DMS79 (cell line): ENCODE data around the gene TEX36.
"Not testable (repeated sequence)": the region's sequence is repeated elsewhere in the genome, so short reads cannot be mapped to it uniquely, and the experiment has no call there.

Source experiments
- DNase-seq: peaks from one replicate; lab custom pipeline; 2025; lab: John Stamatoyannopoulos, UW

Gene TEX36

DNA sequence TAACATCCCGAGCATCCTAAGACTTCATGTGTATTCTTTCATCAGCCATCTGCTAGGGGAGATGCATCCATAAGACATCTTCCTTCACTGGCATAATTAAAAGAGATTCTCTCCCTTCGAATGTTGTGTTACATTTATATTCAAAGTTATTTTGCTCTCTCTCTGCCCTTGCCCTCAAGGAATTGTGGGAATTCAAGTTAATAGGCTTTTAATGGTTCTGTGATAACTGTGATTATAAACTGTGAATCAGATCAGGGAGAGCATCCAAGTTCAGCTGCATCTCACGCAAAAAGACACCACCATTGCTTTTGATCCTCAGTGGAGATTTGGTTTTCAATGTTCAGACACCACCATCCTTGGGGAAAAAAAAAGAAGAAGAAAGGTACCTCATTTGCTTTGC lies 9.2 kb upstream of the TEX36 start:
- no peak for DNase-seq

DNA sequence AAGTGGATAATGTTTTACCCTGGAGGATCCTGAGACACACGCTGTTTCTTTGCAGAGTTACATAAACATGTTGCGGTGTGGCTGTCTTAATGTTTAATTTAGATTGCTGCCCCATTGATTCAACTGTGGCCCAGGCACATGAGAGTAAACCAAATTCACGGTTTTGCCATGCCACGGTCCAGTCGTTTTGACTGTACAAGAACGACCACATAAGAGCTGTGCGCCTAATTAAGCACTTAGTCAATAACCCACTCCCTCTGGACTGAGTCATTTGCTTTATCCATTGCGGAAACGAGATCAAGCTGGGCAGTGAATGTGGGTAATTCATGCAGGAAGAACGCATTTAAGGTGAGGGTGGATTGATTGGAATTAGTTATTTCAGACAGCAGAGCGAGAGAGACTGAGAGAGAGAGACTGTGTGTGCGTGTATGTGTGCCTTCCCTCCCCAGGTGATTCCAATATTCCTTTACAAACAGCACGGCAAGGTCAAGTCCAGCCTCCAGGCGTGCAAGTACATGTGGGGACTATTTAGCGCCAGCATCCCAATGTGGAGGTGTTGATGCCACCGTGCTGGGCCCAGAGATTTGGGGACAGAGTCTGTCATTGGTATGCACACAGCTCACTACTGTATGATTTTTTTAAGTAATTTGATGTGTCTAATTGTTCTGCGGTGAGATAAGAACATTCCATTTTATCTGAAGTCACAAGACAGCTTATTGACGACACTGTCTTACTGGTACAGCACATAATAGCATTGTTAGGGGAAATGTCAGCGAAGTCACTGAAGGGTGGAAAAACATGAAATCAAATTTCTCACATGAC lies 8.4 kb upstream of the TEX36 start:
- DNase-seq, result peak; percentile 67

DNA sequence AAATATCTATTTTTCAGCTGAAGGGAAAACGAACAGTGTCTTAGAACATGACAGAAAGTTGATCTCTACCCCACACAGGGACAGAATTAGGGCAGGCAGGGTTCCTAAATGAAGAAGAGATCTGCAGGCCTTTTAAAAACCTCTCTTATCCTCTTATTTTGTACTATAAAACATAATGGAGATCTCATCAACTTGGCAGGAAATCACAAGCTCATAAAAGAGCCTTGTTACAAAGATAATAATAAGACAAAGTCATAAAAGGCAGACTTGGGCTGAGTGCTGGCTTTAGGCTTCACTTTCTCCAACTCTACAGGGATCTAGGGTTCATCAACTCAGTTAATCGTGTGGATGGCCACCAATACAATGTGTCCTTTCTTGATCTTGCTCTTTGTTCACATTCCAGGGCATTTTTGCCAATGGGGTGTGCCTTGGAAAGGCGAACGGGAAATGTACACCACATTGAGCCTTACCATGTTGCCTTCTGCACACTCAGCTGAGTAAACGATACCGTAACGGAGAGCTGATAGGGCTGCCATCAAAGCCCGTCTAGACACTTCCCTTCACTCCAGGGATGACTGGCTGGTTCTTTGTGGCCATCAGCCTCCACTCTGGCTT lies 7.1 kb upstream of the TEX36 start:
- no peak for DNase-seq

DNA sequence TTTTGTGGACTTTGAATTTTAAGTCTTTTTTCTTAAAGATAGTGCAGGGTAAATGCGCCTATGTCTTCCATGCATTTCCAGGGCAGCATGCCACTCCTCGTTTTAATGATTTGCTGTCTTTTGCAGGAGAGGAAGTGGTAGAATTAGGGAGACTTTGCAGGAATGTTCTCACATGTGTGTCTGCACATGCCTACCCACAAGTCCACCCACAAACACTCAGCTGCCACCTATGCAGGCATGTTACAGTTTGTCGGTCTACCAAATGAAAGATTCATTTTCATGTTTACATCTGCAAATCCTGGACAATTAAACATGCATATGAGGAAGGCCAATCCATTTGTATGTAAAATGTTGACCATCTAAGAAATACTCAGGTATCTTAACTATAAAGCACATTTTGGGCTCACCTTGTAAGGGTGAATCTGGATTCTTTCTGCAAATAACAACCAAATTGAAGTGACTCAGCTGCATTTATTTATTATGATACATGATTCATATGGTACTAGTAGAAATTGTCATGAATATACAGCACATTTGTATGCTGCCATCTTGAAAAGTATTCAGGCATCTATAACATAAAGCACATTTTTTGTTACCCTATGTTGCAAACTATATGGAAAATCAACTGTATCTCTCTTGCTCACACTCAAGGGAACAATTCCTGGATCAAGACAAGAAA lies 4.7 kb upstream of the TEX36 start:
- no peak for DNase-seq

DNA sequence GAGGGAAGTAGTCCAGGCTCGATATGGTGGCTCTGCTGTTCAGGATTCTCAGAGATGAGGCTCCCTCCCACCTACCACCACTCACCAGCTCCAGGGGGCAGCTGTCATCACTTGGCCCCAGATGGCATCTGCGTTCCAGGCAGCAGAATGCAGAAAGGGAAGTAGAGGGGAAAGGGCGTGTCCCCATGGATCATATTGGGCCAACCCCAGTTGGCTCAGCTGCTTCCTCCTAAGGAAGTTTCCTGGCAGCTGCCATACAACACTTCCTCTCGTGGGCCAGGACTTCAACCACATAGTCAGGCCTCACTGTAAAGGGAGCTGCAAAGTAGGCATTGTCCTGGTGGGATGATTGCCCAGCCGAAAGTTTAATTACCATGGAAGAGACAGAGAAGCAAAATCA lies 1.6 kb upstream of the TEX36 start:
- DNase-seq, result no peak

DNA sequence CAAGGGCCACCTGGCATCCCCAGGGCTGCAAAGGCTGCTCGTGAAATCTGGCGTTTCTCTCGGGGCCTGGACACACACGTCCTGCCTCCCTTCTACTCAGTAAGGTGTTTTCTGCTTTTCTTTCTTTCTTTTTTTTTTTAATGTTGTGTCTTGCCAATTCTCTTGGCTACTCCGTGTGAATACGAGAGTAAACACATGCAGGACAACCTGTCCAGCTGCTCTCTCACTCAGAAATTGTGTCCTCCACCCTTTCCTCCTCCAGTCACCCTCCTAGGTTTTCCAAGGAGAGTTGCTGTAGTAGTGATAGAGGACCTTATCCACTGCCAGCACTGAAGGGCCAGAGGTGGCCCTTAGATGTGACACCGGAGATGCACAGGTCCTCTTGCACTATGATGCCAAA lies 858 bp upstream of the TEX36 start:
- DNase-seq, result no peak

DNA sequence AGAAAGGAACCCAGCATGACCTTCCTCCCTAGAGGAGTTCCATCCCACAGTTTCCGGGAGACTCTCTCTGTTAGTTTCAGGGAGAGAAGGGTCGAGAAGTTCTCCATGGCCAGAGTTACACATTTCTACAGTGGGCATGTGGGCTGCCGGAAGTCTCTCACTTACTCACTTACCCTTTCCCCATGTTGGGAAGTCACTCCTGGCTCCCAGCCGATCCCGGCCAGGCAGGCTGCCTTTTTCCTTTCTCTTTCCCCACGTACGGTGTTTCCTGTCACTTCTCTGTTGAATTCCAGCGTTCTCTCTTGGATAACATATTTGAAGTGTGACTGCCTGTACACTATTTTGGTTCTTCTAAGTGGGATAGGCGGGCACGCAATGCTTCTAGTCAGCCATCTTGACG lies 3.5 kb downstream of the TEX36 start:
- no peak for DNase-seq

DNA sequence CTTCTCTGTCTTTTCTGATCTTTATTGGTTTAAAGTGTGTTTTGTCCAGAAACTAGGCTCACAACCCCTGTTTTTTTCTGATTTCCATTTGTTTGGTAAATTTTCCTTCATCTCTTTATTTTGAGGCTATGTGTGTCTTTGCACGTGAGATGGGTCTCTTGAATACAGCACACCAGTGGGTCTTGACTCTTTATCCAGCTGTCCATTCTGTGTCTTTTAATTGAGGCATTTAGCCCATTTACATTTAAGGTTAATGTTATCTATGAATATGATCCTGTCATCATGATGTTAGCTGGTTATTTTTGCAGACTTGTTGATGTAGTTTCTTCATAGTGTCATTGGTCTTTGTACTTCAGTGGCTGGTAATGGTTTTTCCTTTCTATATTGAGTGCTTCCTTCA lies 10.1 kb downstream of the TEX36 start:
- no peak for DNase-seq

DNA sequence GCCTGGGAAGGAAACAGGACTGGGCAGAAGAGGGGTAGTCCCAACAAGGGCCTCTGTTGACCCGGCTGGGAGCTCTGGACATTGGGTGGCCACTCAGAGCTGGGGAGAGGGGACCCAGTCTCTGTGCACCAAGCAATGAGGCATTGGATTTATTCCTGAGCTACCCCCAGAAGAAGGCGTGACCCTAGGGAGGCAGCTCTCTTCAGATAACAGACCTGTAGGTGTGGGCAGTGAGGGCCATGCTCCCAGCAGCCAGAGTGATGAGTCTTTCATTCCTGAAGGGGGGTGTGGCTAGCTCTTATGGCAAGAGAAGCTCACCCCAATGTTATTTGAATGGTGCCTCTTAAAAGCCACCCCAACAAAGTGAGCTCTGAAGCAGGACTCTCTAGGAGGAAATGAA lies 20.4 kb downstream of the TEX36 start:
- DNase-seq, result no peak

DNA sequence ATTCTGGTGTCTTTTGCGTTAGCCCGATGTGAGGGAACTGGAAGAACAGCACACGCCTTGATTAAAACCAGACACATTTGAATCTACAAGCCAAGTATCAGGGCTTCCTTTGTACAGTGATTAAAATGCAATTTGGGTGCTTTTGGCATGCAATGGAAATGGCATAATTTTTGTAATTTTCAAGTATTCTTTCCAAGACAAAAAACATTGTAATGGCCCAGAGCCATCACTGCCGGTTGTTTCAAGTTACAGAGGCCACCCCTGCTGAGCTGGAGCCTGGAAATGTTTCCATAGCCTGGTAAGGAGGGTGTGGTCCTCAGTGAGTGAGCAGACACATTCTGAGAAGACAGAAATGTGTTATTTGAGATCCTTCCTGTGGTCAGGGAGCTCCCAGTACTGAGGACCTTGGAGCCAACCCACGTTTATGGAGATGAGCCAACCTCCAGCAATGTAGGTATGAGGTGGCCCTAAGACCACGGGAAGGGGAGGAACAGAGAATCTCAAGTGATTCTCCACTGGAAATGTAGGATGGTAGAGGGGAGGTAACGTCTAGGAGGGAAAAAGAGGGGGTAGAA lies 20.9 kb downstream of the TEX36 start:
- DNase-seq, result no peak

DNA sequence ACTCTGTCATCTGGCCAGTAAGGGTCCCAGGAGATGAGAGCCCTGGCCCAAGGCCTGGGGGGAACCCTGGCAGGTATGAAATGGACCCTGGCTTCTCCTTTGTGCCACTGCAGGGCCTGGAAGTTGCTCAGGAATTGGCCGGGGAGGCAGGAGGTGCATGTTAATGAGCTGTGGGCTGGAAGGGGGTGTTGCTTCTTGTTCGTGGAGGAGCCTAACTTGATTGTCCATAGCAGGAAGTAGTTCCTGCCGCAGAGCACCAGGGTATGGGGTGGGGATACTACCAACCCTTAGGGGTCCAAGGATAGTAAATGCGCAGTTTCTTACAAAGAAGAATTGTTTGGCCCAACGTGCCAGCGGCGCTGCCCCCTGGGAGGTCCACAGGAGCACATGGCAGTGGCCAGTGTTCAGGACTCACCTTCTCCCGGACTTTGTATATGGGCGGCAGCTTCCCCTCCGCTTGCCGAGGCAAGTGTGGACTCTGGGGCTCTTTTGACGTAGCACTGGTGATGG lies 21.5 kb downstream of the TEX36 start:
- no peak for DNase-seq

DNA sequence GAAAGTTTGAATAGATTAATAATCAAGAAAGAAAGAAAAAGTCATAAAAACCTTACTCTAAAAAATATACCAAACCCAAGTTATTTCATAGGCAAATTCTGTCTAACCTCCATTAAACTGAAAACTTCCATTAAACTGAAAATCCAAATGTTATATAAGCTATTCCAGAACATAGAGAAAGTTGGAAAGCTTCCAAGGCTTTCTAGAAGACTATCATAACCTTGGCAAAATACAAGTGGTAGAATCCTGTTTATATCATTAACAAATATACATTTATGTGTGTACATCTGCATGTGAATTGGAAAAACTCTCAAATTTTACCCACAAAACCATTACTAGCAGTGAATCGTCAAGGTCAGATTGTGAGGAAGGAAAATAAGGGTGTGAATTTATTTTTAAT lies 23.9 kb downstream of the TEX36 start:
- no peak for DNase-seq

DNA sequence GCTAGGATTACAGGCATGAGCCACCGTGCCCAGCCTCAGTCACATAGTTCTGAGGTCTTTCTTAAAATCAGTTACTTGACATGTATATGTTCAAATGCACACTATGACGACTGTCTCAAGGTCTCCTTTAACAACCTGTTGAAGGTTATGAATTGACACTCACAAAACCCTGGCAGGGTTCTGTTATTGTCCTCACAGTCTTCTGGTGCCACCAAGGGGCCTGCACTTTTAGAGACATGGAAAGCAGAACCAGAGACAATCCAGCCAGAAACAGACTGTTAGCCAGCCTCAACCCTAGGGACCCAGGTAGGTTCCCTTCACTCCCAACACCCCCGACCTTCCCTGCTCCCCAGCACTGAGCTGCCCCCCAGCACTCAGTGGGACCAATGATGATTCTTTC lies 26.4 kb downstream of the TEX36 start:
- DNase-seq, result no peak

DNA sequence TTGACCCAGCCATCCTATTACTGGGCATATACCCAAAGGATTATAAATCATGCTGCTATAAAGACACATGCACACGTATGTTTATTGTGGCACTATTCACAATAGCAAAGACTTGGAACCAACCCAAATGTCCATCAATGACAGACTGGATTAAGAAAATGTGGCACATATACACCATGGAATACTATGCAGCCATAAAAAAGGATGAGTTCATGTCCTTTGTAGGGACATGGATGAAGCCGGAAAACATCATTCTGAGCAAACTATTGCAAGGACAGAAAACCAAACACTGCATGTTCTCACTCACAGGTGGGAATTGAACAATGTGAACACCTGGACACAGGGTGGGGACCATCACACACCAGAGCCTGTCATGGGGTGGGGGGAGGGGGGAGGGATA lies 29.9 kb downstream of the TEX36 start:
- DNase-seq, result not testable (repeated sequence)

DNA sequence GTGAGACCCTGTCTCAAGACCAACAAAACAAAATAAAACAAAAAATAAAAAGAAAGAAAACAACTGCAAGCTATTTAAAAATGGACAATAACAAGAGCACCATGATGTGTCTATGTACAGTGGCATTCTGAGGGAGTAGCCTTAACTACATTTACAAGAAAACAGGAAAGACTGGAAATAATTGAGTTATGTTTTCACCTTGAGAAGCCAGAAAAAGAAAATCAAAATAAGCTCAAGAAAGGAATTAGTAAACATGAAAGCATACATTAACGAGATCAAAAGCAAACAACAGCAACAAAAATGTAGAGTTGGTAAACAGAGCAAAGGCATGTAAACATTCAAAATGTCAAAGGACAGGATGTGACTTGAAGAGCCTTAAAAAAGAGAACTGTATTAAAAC lies 36.7 kb downstream of the TEX36 start:
- DNase-seq, result no peak

DNA sequence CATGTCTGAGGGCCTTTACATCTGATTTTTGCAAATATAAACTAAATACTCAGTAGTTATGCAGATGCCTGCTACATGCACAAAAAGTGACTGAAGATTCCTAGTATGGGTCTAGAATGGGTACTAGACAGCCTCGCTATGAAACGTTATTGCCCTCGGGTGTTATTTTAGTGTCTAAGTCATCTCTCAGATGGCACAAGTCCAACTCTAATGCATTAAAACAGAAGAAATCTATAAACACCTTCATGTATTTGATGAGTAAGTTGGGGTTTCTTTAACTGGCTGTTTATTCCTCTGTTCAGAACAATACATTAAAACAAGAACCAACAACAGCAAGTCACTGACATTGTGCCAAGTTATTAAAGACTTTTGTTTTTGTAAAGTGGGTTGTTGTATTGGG lies 41.6 kb downstream of the TEX36 start:
- no peak for DNase-seq

DNA sequence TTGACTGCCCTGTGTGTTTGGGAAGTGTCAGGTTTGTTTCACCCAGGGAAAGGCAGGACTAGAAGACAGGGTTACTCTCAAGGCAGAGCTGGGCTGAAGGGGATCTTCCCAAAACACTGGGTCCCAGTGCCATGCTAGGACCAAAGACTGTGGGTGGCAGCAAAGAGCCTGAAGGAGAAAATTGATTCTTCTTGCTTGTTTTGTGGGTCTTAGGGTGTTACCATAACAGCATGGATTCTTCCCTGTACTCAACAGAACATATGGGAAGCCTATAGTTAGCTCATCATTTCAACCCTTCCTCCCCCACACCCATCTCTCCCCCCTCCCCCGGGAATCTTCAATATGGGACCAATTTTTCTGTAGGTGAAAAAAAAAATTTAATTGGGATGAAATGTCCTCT lies 42.3 kb downstream of the TEX36 start:
- DNase-seq, result no peak

DNA sequence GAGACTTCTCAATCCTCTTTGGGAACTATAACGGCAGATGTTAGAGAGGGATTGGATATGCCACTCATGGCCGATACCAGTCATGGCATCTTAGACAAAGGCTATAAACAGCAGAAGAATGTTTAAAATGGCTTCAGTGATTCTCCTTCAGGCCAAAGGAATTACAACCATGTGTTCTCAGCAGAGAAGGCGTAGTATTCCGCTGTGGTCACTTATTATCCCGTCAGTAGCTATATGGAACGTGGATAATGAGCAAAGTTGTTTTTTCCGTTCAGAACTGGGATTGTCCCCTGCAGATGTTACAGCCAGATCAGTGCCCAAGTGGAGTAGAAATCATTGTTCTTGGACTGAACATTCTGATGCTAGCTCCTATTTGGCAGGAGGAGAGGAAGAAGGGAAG lies 43.1 kb downstream of the TEX36 start:
- no peak for DNase-seq

DNA sequence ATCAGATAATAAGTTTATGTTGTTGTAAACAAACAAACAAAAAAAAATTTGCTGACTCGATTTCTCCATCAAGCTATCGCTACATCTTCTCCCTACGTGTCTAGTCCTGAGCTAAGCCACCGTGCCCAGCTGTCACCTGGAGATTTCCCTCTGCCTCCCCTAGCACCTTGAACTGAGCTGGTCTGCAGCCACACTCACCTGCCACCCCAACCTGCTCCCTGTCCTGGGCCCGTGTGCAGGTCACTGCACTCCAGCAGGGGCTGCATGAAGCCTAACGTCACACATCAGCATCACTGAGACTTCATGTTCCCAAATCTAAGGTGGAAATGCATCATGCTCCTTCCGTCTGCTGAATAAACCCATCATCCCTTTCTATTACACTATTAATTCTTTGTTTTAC lies 44.4 kb downstream of the TEX36 start:
- no peak for DNase-seq

DNA sequence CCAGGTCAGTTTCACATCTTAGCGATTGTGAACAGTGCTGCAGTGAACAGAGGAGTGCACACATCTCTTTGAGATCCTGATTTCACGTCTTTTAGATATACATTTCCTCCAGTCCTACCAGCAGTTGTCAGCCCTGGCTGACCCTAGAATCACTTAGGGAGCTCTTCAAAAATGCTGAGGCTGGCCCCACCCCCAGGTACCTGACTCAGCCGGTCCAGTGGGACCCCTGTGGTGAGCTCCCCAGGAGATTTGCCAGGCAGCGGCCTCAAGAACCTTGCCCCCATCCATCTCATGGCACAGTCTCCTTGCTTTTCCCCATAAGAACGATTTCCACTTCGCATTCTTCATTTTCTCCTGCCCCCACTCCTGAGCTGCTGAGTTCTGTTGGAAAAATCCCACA lies 45.5 kb downstream of the TEX36 start:
- DNase-seq, result no peak

DNA sequence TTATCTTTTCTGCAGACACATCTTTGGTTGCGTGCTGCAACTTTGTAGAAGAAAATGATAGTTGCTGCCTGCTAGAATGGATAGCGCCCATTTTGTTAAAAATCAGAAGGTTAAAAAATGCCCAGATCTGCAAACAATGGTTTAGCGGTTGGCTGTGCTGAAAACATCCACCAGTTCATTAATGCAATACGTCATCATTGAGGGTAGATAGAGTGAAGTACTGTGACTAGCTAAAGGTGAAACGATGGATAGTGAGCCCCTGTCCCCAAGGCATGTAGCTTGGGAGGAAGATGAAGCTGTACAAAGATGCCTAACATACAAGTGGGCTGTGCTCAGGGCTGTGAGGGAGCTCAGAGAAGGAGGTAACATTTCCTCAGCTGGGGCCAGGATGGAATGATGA lies 48.4 kb downstream of the TEX36 start:
- DNase-seq, result no peak

DNA sequence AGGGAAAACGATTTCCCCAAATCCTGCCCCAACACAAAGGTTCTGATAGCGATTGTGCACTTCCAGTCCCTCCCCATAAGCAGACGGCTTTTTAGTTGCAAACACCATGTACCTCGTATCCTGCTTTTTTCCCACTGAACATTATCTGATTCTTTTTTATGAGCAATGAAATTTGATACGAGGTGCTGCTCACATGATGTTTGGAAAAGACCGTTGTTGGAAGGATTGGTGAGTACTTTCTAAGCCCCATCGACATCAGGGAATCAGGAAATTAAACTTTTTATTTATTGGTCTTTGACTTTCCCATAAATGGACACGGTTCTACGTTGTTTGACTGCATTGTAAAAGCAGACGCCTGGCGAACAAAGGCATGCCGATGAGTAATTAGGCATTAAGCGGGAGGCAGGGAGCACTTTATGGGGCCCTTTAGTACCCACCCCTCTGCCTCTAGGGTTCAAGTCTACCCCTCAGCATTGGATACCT lies 49.4 kb downstream of the TEX36 start:
- peak; percentile 18 for DNase-seq

DNA sequence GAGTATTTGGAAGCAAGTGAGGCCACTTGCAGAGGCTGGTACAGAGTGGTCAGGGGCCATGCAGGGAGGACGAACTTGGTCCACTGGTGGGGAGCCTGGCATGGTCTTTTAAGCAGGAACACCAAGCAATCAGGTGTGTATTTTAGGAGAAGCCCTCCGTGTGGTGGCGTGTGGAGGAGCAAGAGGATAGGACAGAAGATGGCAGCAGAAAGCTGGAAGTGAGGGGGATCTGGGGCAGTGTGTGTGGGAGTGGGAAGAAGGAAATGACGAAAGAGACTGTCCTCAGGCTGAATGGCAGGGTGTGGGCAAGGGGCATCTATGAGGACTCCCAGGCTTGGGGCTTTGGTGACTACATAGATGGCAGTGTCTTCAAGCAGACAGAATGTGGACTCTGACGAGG lies 51.2 kb downstream of the TEX36 start:
- DNase-seq, result no peak
